Natural killer cell (primary cell): ENCODE measurements around the gene COX6A2. TPM values are rescaled to one million over a fixed set of nuclear protein-coding genes. Genes with fewer than 3 reads are reported as not detected.
A peak's percentile ranks its signal among the peaks of the same experiment; 100 is the strongest.

Experiments
- ATAC-seq, 3 donors: fragments of 150-1000 bp in 2 of 3; fragments of 200-7000 bp in 1 of 3; cut with Tn5 transposase; 1 replicate in 1 of 3; 2 replicates in 2 of 3; pipeline ENCODE4 v1.10.0; 2021; ENCODE audit warnings: mild to moderate bottlenecking in 2 of 3, moderate library complexity in 2 of 3
- DNase-seq, 2 donors: peaks; one replicate each; pipeline versions ENCODE4 v3.0.0 to v3.0.0-alpha.2; 2013 to 2021; ENCODE audit warnings: mixed read lengths in 1 of 2
- H3K27ac ChIP-seq: one replicate; pipeline ENCODE4 v1.5.1; 2013; ENCODE audit warnings: mild to moderate bottlenecking, low read length
- H3K27me3 ChIP-seq: one replicate; pipeline ENCODE4 v1.6.1; 2013; ENCODE audit warnings: low read length; ENCODE audit not compliant: control insufficient read depth, insufficient read depth
- H3K36me3 ChIP-seq: one replicate; pipeline ENCODE4 v1.6.1; 2013; ENCODE audit warnings: low read length; ENCODE audit not compliant: control insufficient read depth, insufficient read depth
- H3K4me1 ChIP-seq: one replicate; pipeline ENCODE4 v1.6.1; 2013; ENCODE audit warnings: low read length; ENCODE audit not compliant: control insufficient read depth, insufficient read depth
- H3K4me3 ChIP-seq: one replicate; pipeline ENCODE4 v1.5.1; 2013; ENCODE audit warnings: low read length
- H3K9me3 ChIP-seq: one replicate; pipeline ENCODE4 v1.6.1; 2013; ENCODE audit warnings: low read length; ENCODE audit not compliant: control insufficient read depth, insufficient read depth
- H3K27ac Mint-ChIP-seq, 2 donors: one replicate each; pipeline ENCODE4 v1.8.0; 2022; ENCODE audit warnings: mild to moderate bottlenecking in 2 of 2, mixed read lengths in 2 of 2, moderate library complexity in 1 of 2
- H3K27me3 Mint-ChIP-seq, 2 donors: one replicate each; pipeline ENCODE4 v1.8.0; 2022; ENCODE audit warnings: low read depth in 2 of 2, mixed read lengths in 2 of 2
- H3K36me3 Mint-ChIP-seq: one replicate; pipeline ENCODE4 v1.8.0; 2022; ENCODE audit warnings: mixed read lengths
- H3K4me1 Mint-ChIP-seq, 2 donors: one replicate each; pipeline ENCODE4 v1.8.0; 2022; ENCODE audit warnings: mixed read lengths in 2 of 2
- H3K4me3 Mint-ChIP-seq: one replicate; pipeline ENCODE4 v1.8.0; 2022; ENCODE audit warnings: mild to moderate bottlenecking, moderate library complexity, mixed read lengths
- H3K9me3 Mint-ChIP-seq, 2 donors: one replicate each; pipeline ENCODE4 v1.8.0; 2022; ENCODE audit warnings: mixed read lengths in 2 of 2
- CTCF ChIP-seq: fragments of 200-600 bp; IDR thresholded peaks from one replicate; pipeline ENCODE4 v1.8.0; 2022; ENCODE audit warnings: antibody characterized with exemption
- WGBS: methylation state at CpG from one replicate; pipeline ENCODE4 v1.1.7; 2013; ENCODE audit warnings: missing lambda C conversion rate; ENCODE audit not compliant: insufficient coverage; 5-methylcytosine and 5-hydroxymethylcytosine counted together
- intact Hi-C: fragments of 100-400 bp; cut with micrococcal nuclease; formaldehyde crosslinking; loops from one replicate; pipeline ENCODE4 v1.14.2; 2022
- total RNA-seq, 4 donors: library from RNA; stranded (reverse); fragments of 120-200 nt in 1 of 4; gene quantifications; one replicate each; pipeline versions ENCODE4 v1.2.3 to v1.2.4, GENCODE V29; 2013 to 2022

The COX6A2 gene
- total RNA-seq, 3 donors from 2014 or later (not counting 1 experiment from before 2014, with no cell fraction given), result not detected

GRCh38 chr16:31412750-31413149 is 15.4 kb downstream of the COX6A2 start:
- Mint-ChIP-seq H3K4me3 (no peak overlapping the region), H3K9me3 (no peaks in the 10 kb centered on the region), H3K4me1 (peaks cover 56 to 60% of the 10 kb centered on the region in 2 donors), H3K36me3 (no peaks in the 10 kb centered on the region), H3K27me3 (no peaks in the 10 kb centered on the region), H3K27ac (peak overlapping the region in 1 of 2 donors; percentile 39)
- Histone ChIP-seq H3K36me3 (no peaks in the 10 kb centered on the region), H3K27me3 (no peaks in the 10 kb centered on the region), H3K27ac (no peak overlapping the region), H3K4me3 (no peak overlapping the region), H3K4me1 (peaks cover 42% of the 10 kb centered on the region), H3K9me3 (no peaks in the 10 kb centered on the region)
- TF ChIP-seq CTCF, result no peak
- ATAC-seq (no peak), DNase-seq (no peak)
- intact Hi-C loops, result no loop called here
- 94% methylated on average over 10 of the region's 10 CpGs for WGBS

- intact Hi-C loops, result no loop called here
- no peaks in the 10 kb centered on the region for H3K36me3 Mint-ChIP-seq
- H3K4me1 Mint-ChIP-seq, result peaks cover 49 to 57% of the 10 kb centered on the region in 2 donors
- H3K4me3 ChIP-seq, result no peak overlapping the region
- ATAC-seq, result no peak
- no peaks in the 10 kb centered on the region for H3K9me3 ChIP-seq
- TF ChIP-seq CTCF, result no peak
- no peak overlapping the region for H3K4me3 Mint-ChIP-seq
- 90% methylated on average over 22 of the region's 22 CpGs for WGBS
- H3K27ac ChIP-seq, result no peak overlapping the region
- no peaks in the 10 kb centered on the region for H3K27me3 Mint-ChIP-seq
- DNase-seq, result no peak
- H3K4me1 ChIP-seq, result peaks cover 28% of the 10 kb centered on the region
- no peaks in the 10 kb centered on the region for H3K36me3 ChIP-seq
- no peak overlapping the region for H3K27ac Mint-ChIP-seq
- H3K27me3 ChIP-seq, result no peaks in the 10 kb centered on the region
- no peaks in the 10 kb centered on the region for H3K9me3 Mint-ChIP-seq
Observed at GRCh38 chr16:31411024-31411844, 16.9 kb downstream of the COX6A2 start.

- Mint-ChIP-seq H3K9me3 (no peaks in the 10 kb centered on the region), H3K27ac (peak overlapping the region in 1 of 2 donors; percentile 29), H3K27me3 (no peaks in the 10 kb centered on the region), H3K4me1 (peaks cover 38 to 45% of the 10 kb centered on the region in 2 donors), H3K4me3 (no peak overlapping the region), H3K36me3 (no peaks in the 10 kb centered on the region)
- no peak for ATAC-seq
- no peak overlapping the region for H3K4me3 ChIP-seq
- intact Hi-C loops, result no loop called here
- H3K4me1 ChIP-seq, result peaks cover 17% of the 10 kb centered on the region
- no peaks in the 10 kb centered on the region for H3K36me3 ChIP-seq
- TF ChIP-seq CTCF, result no peak
- WGBS, result 96% methylated on average over 9 of the region's 9 CpGs
- DNase-seq, result no peak
- H3K9me3 ChIP-seq, result no peaks in the 10 kb centered on the region
- H3K27me3 ChIP-seq, result no peaks in the 10 kb centered on the region
- H3K27ac ChIP-seq, result no peak overlapping the region
Observed at GRCh38 chr16:31410082-31410481, 18.1 kb downstream of the COX6A2 start.
